Mesenteric fat pad (tissue), 1 donor: ENCODE measurements around the gene NID2. TPM values are rescaled to one million over a fixed set of nuclear protein-coding genes. Genes with fewer than 3 reads are reported as not detected.

Experiments
- DNase-seq: peaks from one replicate; pipeline ENCODE4 v3.0.0-alpha.2; 2020; ENCODE audit warnings: low spot score
- total RNA-seq: library from RNA; stranded (reverse); fragmentation: NEBNext Ultra II Directional; extraction: Animal tissue kit (Norgen Biotek cat#: 25700); gene quantifications from one replicate; pipeline ENCODE4 v1.2.1, GENCODE V29; 2021
- donor health status: DM: yes; HTN: yes; CAD: no.

The NID2 gene
- total RNA-seq, 1 donor from 2014 or later, result 66.2 TPM

DNA sequence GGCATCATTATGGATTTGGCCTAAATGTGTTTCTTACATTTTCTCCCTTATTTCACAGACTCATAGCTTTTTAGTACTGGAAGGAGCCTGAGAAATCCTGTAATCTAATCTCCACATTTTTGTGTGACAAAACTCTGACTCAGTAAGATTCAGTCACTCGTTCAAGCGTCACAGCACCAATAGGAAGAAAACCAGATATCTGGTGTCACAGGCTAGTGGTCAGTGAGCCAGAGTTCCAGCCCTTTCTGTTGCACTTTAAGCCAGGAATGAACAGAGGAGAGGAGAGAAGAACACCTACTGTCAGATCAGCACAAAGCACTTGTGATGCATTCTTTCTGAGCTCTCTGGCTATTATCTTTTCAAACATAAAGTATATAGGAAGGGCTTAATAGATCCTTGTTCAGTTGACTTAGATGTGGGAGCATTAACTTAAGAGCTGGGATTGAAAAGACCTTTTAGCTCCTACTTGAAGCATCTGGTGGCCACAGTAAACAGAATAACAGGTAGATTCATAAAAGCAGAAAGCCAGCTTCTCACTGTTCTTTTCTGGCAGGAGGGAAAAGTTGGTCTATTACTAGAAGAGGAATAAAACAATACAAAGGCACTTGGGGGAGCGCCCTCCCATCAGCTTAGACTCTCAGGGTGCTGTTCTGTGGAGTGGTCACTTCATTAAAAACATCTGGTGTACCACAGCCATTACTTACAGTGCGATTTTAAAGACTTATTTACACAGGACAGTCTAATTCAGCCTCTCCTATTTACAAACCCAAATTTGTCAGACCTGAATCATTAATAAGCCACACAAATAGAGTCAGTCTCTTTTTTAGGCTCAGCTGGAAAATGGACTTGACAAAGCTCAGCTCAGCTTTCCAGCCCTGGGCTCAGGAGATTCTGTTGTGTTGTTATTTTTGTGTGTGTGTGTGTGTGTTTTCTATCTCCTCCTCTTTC, 12.2 kb upstream of the NID2 start:
- no peak for DNase-seq

DNA sequence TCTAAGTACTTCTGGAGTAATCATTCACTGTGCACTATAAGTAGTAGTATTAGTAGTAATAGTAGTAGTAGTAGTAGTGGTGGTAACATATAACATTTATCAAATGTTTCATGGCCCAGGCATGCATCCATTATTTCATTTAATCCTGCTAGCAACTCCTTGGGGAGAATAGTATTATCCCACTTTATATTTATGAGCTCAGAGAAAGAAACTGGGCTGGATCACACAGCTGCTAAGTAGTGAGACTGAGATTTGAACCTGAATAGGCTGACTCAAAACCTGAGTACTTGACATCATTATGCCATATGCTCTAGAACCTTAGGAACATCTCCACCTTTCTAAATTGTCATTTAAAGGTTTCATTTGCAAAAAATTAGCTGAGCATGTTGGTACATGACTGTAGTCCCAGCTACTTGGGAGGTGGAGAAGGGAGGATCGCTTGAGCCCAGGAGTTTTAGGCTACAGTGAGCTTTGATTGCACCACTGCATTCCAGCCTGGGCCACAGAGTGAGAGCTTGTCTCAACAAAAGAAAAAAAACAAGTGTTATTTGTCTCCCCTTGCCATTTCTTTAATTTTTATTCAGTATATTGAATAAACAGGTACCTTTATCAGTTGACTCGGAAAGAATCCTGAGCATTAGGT, 11.4 kb upstream of the NID2 start:
- no peak for DNase-seq

DNA sequence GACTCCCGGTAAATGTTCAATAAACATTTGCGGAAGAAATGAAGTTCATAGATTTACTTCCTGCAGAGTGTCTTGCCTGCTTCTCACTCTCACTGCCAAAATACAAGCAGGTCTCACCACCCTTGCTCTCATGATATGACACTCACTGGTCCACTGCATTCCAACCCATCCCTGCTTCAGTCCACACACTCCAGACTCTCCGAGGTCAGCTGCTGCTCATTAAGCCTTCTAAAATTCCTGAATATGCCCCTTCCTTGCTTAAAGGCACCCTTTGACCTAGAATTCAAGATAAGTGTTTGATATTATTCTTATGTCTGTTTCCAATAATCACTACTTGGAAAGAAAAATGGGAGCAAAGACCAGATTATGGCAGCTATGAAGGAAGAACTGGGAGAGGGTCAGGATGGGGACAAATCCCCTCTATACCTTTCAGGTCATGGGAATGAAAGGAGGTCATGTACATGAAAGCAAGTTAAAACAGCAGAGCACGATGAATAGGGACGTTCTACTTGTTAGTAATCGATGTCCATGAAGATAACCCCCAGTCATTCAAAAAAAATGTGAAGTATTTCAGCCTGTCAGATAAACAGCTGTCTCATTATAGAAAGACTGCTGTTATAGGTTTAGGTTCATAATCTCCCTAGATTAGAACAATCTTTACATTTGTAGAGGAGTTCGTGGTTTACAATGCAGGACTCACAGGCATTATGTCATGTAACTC, 10.5 kb upstream of the NID2 start:
- DNase-seq, result no peak

DNA sequence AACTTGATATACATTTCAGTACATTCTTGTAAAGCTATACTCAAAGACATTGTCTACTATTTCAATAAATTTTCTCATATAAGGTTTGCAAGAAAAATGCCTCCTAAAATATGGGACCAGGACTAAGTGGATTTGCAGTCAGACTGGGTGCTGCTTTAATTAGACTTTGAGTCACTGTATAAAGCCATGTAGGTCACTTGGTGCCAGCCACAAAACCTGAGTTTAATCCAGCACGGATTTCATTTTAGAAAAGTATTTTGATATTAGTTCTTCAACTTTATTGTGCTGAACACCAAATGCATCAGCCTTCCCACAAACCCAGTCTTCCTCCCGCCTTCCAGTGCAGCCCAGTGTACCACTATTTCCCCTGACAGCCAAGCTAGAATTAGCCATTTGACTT, 9.9 kb upstream of the NID2 start:
- no peak for DNase-seq

DNA sequence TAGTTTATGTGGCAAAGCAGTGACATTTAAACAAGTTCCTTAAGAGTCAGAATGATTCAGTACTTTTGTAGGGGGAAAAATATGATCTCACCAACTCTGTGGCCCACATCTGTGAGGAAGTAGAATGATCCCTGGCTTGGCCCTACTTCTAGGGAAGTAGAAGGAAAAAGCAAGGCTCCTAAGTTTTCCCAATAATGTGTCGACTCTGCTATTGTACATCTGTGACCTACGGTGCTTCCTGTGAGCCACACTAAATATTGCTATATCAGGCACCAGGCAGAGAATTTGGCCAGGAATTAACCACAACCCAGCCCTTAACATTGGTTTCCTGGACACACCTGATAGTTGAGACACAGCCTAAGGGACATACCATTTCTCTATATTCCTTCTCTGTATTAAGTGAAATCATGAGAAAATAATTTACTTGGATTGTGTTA, 9.3 kb upstream of the NID2 start:
- no peak for DNase-seq

DNA sequence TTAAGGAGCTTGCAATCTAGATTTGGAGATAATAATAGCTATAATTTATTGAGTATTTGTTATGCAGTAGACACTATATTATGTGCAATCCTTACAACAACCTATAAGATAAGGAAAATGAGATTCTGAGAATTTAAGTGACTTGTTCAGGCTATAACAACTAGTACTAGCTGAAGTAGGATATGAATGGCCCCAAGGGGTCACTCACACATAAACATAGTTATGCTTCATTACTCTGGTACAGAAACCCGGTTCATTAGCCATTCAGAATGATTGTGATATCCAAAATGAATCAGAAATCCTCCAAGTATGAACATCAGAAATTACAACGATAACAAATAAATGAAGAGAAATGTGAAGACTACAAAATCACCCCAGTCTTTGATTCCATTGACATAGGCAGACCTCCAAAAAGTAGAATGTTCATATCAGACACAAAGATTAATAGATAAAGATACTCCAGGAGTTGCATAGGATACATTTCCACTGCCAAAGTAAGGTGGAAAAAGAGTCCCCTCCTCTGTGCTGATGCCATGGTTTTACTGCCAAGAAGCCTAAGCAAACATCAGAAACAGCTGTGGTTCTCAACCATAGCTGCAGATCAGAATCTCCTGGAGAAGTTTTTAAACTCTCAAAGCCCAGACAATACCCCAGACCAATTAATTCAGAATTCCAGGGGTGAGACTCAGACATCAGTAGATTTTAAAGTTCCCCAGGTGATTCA, 8.6 kb upstream of the NID2 start:
- no peak for DNase-seq

DNA sequence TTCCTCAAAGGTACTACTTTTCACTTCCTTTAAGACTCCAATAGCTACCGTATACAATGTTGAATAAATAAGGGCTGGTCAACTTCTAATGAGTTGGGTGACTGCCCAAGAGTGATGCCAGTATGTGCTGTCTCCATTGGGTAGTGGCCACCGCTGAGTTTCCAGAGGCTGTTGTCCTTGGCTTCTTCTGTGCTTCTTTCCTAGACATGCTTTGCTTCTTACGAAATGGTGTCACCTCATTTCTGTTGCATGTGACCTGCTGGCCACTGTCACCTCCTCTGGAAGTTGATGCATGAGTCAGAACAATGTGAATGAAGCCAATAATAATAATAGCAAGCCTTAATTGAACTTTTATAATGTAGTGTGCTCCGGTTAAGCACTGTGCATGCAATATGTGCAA, 7.5 kb upstream of the NID2 start:
- no peak for DNase-seq

DNA sequence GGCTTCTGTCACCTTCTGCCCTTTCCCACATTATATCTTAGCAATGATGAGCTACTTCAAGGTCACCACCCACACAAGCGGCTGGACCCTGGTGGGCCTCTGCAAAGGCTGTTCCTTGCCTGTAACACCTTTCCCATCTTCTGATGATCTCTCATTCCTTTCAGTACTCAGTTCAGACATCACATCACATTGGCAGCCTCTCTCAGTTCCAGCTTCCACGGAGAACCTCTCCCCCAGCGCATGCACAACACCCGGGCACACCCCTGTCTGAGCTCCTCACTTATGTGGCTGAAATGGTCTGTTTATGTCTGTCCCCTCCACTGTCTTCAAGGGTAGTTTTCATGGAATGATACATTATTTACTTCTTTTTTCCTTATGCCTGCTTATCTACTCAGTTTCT, 6.5 kb upstream of the NID2 start:
- no peak for DNase-seq

DNA sequence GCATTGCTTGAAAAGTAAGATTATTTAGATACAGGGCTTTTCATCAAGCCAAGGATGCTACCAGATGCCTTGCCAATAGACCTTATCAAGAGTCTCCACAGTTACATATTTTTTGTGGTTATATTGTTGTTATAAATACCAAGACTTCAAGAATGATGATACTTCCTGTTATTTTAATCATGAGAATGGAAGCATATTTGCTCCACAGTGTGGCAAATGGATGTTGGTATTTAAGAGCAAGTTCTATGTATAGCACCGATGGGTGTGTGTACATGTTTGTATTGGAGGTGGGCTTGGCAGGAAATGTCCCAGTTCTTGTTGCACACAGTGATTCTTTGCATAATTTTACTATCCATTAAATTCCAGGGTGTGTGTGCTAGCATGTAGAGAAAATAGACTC, 4.4 kb upstream of the NID2 start:
- no peak for DNase-seq

DNA sequence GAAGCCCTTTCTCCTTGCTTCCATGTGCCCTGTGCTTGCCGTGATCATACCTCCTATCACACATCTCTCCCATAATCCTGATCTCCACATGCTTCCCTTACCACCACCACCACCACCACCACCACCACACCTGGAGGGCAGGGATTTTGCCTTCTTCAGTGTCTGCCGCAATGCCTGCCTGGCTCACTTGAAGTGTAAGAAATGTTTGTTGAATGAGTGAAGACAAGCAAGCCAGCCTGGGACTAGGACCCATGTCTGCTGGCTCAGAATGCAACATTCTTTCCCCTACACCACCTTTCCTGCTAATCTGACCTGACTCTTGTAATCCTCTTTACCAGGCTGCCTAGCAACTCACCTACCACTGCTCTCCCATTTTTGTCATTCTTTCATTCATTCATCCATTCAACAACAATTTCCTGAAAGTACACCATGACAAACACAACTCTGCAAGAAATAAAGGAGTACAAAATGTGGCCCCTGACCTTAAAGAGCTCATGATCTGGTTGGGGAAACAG, 3.5 kb upstream of the NID2 start:
- no peak for DNase-seq

DNA sequence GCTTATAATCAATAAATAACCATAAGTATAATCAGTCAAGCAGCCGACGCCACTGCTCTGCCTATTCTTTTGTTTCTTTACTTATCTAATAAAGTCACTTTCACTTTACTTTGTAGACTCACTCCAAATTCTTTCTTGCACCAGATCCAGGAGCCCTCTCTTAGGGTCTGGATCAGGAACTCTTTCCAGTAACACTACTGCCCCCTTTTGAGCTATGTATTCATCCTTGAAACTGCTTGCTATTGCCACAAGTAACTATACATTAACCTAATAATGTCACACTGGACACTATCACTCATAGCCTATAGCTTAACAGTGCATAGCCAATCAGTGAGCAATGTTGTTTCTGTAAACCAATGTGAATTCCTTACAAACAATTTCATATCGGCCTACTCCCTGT, 2.8 kb upstream of the NID2 start:
- no peak for DNase-seq

DNA sequence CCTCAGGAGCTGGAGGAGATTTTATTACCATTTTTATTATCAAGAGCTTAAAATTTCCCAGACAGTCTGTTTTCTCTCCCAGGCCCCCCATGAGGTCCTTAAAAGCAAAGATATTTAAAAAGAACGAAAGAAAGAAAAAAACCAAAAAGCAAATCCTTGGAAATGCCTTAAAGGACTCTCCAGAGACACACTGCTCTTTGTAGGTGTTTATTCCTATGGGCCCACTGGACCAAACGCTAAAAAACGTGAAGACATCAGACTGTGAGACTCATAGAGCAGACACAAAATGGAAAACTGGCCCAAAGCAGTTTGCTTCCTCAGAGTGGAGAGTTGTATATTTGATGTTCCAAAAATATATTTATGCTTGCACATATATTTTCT, 1.2 kb upstream of the NID2 start:
- no peak for DNase-seq

DNA sequence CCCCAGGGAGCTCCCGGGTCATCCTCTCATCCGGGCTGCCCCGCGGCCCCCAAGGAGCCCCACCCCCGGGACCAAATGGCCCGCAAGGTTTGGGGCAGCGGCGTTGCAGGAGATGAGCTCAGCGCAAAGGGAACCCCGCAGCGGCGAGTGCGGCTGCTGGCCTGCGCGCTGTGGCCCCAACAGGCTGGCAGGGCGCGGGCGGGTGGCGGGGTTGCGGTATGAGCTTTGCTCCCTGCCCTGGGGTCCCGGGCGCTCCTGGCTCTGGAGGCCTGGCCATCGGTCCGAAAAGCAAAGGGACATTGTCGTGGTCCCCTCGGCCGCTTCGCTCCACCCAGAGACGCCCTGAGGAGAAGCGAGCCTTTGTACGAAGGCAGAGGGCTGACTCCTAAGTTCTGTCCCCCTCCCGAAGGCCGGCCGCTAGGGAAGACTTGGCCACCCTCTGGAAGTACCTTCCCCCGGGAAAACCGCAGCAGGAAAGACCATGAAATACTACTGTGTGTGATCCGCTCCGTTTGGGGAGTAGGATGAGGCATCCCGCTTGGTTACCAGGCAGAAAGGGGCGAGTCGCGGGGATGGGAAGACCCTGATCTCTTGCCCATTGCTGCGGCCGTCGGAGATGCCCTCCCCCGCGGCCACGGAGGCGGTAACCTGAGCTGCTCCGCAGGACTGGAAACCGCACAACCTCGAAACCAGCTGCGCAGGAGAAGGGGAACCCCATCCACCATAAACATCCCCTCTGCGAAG, 620 bp upstream of the NID2 start:
- no peak for DNase-seq

DNA sequence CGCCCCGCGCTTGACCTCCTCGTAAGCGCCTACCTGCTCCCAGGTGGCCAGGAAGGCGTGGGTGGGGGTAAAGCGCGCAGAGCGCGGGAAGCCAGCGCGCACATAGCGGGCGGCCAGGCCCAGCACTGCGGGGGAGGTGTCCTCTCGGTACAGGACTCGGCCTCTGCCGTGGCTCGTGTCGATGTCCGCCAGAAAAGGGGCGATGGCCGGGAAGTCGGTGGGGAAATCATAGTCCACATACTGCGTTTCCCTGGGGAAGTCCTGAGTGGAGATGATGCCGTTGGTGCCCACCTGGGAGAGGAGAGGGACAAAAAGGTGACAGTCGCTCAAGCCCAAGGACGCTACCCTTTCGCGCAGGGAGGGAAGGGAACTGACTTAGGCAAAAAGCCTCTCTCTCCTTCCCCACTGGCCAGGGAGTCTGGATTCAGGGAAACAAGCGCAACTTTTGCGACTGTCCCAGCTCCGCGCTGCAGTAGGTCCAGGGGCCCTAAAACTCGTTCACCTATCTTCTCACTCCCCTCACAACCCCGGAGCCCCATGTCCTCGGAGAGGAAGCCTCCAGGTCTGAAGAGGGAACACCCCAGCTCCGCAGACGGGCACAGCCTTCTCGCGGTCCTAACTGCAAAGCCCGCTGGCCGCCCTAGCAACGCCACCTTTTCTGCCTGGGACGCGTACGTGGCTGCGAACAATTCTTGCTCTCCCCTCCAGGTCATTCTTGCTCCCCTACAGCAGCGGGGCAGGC, 815 bp downstream of the NID2 start:
- no peak for DNase-seq

DNA sequence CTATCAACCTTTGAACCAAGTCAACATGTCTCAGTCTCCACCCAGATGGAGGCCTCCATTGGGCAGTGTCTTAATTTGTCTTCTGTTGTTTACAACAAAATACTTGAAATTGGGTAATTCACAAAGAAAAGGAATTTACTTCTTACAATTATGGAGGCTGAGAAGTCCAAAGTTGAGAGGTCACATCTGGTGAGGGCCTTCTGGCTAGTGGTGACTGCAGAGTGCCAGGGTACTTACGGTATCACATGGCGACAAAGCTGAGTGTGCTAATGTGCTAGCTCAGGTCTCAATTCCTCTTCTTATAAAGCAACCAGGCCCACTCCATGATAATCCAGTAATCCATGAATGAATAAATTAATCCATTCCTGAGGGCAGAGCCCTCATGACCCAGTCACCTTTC, 4.7 kb downstream of the NID2 start:
- DNase-seq, result no peak

DNA sequence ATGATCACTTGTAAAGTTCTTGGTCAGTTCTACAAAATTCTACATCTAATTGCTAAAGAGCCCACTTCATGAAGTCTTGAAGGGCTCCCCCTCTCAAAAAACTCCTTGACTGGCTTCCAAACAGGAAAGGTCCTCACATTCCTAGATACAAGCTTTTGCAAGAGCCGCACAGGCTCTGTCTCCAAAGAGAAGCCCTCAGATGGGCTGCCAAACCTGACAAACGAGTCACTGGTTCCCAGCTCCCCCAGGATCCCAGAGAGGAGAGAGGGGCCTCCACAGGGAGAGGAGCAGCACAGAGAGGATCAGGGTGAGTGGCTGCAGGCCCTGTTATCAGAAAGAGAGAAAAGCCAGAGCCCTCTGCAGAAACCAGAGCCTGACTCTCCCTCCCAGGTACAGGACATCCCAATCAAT, 5.8 kb downstream of the NID2 start:
- DNase-seq, result no peak

DNA sequence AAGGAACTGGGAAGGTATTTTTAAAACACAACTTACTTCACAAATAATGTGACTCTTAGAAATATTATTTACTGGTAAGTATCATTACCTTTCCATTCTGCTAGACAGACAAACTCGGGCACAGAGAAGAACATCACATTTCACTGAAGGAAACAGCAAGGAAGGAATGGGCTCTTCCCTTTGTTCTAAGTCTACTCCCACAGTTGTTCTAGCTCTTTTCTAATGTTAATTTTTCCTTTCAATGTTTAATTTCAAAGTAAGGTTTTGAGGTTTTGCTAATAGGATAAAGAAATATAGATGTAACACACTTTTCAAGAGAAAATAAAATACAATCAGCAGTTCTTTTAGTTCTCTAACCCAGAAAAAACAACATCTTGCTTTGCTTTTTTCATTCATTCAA, 7.0 kb downstream of the NID2 start:
- no peak for DNase-seq

DNA sequence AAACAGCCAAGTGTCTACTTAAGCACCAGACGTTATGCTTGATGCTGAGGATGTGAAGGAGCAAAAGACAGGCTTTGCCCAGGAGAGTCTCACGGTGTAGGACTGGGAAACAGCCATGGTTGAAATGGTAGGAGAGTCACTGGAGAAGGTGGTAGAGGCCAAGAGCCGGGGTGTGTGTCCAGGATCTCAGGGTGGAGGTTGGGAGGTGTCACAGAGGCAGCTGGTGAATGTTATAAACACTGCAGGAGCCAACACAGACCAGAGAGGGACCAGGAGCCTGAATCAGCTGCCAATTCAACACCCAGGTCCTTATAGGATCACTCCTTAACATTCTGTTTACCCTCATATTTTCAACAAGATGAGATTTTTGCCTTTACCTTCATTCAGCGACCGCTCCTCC, 7.5 kb downstream of the NID2 start:
- no peak for DNase-seq

DNA sequence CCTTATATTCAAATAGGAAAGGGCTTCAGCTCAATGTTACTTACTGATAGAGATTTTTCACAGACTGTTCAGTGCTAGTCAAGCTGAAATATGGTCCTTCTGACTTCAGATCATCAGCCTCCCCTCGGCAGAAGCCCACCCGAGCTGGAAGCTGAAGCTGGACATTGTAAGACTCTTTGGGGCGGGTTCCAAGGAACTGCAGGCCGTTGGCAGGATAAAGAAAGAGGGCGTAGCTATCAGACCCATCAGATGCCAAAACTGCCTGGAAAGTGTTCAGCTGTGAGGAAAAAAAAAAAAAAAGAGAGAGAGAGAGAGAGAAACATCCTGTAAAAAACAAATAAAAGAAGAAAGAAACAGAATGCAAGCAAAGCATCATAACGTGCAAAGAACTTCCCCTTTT, 8.8 kb downstream of the NID2 start:
- no peak for DNase-seq

DNA sequence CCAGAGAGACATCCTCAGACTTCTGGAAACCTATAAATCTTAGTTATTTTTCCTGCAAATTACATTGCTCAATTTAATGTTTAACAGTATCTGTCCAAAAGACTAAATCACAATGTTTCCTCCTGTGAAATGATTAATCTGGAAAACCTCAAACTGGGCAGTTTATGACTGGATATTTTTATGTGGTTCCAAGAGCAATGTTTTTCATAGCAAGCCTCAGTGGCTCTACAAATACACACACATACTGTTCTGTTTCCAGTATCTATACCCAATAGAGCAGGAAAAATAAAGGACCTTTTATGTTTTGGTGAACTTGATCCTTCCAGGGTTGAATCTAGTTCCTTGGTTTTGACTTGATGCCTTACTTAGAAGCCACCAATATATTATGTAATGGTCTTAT, 9.2 kb downstream of the NID2 start:
- no peak for DNase-seq
